Neural progenitor cell (in vitro differentiated cells): ENCODE data around the gene CDH11.

ENCODE experiments used
- CTCF ChIP-seq: fragments of 200-600 bp; sonication (generic); IDR thresholded peaks from 2 replicates; pipeline ENCODE4 v1.5.1; 2017; ENCODE audit warnings: antibody characterized with exemption, mild to moderate bottlenecking
- EZH2phosphoT487 ChIP-seq: fragments of 200-600 bp; sonication (generic); IDR thresholded peaks from 2 replicates; pipeline ENCODE4 v1.6.1; 2017; ENCODE audit warnings: antibody characterized with exemption

GRCh38 chr16:65117811-65118448 is 3.9 kb downstream of the CDH11 start:
- peak; percentile 96 for TF ChIP-seq CTCF
- TF ChIP-seq EZH2phosphoT487, result no peak
